Transverse colon (tissue), 4 donors: ENCODE data around the gene CHMP3.

Experiments used
- POLR2AphosphoS5 ChIP-seq, 3 donors: sonication (generic); formaldehyde crosslinking; IDR thresholded peaks; one replicate each; pipeline ENCODE4 v1.6.1; 2016; ENCODE audit warnings: antibody characterized with exemption in 3 of 3
- TF ChIP-seq, protein P1 (sequence below), 5 experiments: fragments of 200-600 bp in 3 of 5; fragments of 450-650 bp in 2 of 5; sonication (generic) in 3 of 5; IDR thresholded peaks; 1 replicate in 2 of 5; 2 replicates in 3 of 5; pipeline ENCODE4 v1.5.1; 2016 to 2017; ENCODE audit warnings: antibody characterized with exemption in 5 of 5, inconsistent platforms in 3 of 5, mild to moderate bottlenecking in 2 of 5, moderate library complexity in 1 of 5

DNA sequence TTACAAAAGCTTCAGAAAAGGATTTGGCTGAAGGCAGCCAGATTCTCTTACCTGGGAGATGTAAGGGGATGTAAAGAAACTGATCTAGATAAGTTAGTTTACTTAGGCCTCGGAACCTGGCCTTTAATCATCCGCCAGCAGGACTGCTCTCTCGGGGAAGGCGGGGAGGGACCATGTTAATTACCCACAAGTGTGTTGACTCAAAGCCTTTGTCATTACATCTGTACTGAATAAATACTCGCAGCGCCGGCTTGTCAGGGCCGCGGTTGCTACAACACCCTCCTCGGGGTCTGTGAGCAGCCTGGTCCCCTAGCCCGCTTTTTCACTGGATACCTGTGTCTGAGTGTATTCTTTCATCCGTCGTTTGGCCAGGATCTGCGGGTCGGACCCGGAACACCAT is 6.7 kb downstream of the CHMP3 start:
- TF ChIP-seq, protein P1, sequence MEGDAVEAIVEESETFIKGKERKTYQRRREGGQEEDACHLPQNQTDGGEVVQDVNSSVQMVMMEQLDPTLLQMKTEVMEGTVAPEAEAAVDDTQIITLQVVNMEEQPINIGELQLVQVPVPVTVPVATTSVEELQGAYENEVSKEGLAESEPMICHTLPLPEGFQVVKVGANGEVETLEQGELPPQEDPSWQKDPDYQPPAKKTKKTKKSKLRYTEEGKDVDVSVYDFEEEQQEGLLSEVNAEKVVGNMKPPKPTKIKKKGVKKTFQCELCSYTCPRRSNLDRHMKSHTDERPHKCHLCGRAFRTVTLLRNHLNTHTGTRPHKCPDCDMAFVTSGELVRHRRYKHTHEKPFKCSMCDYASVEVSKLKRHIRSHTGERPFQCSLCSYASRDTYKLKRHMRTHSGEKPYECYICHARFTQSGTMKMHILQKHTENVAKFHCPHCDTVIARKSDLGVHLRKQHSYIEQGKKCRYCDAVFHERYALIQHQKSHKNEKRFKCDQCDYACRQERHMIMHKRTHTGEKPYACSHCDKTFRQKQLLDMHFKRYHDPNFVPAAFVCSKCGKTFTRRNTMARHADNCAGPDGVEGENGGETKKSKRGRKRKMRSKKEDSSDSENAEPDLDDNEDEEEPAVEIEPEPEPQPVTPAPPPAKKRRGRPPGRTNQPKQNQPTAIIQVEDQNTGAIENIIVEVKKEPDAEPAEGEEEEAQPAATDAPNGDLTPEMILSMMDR (IDR thresholded peaks at IDR 0.05), result no peak
- no peak for TF ChIP-seq POLR2AphosphoS5 (IDR thresholded peaks at IDR 0.05)
